Thoracic aorta (tissue), 2 donors: ENCODE results near the gene AKAP1. TPM values are rescaled to one million over a fixed set of nuclear protein-coding genes. Genes with fewer than 3 reads are reported as not detected.

Source experiments
- ATAC-seq: fragments of 150-250 bp; one replicate; pipeline ENCODE4 v1.8.0; 2017; ENCODE audit warnings: low read depth; ENCODE audit not compliant: insufficient number of reproducible peaks, low FRiP score
- DNase-seq: peaks from one replicate; pipeline ENCODE4 v3.0.0-alpha.2; 2020; ENCODE audit warnings: low spot score
- H3K27ac ChIP-seq, 2 donors: fragments of 200-600 bp; sonication (generic); 1 replicate in 1 of 2; 2 replicates in 1 of 2; pipeline ENCODE4 v1.5.1; 2016; ENCODE audit warnings: mild to moderate bottlenecking in 2 of 2, moderate library complexity in 2 of 2
- H3K27me3 ChIP-seq: fragments of 200-600 bp; sonication (generic); replicated peaks from 2 replicates; pipeline ENCODE4 v1.6.0; 2016; ENCODE audit warnings: mild to moderate bottlenecking; ENCODE audit not compliant: insufficient read depth
- H3K36me3 ChIP-seq: fragments of 200-600 bp; sonication (generic); one replicate; pipeline ENCODE4 v1.5.1; 2016
- H3K4me1 ChIP-seq, 2 donors: fragments of 200-600 bp; sonication (generic); 1 replicate in 1 of 2; 2 replicates in 1 of 2; pipeline versions ENCODE4 v1.5.1 to v1.6.0; 2016; ENCODE audit warnings: low read depth in 2 of 2, mild to moderate bottlenecking in 1 of 2; ENCODE audit not compliant: control insufficient read depth in 1 of 2
- H3K4me3 ChIP-seq: fragments of 200-600 bp; sonication (generic); 2 replicates; pipeline ENCODE4 v1.5.1; 2016; ENCODE audit warnings: mild to moderate bottlenecking
- H3K9me3 ChIP-seq: fragments of 200-600 bp; sonication (generic); 2 replicates; pipeline ENCODE4 v1.5.1; 2016
- CTCF ChIP-seq: fragments of 200-600 bp; sonication (generic); IDR thresholded peaks from one replicate; pipeline ENCODE4 v1.5.1; 2019; ENCODE audit warnings: antibody characterized with exemption
- total RNA-seq, 2 donors: library from RNA; depleted of rRNA; stranded (reverse); fragments of >200 nt; gene quantifications; one replicate each; pipeline versions ENCODE4 v1.1.0 to v1.2.3, GENCODE V29; 2016

Gene AKAP1
- total RNA-seq, 2 donors from 2014 or later = 96.9 to 132 TPM

GRCh38 chr17:57089391-57089790 lies 4.3 kb downstream of the AKAP1 start:
- TF ChIP-seq CTCF = no peak
- DNase-seq (no peak), ATAC-seq (no peak)
- Histone ChIP-seq H3K36me3 (no peaks in the 10 kb centered on the region), H3K4me1 (peaks cover 25 to 74% of the 10 kb centered on the region in 2 donors), H3K27me3 (no peaks in the 10 kb centered on the region), H3K9me3 (no peaks in the 10 kb centered on the region), H3K4me3 (no peak overlapping the region), H3K27ac (peak overlapping the region; percentile 60 to 99)

GRCh38 chr17:57090560-57091185 lies 5.6 kb downstream of the AKAP1 start:
- H3K4me1 ChIP-seq = peaks cover 31 to 87% of the 10 kb centered on the region in 2 donors
- no peak for TF ChIP-seq CTCF
- no peaks in the 10 kb centered on the region for H3K27me3 ChIP-seq
- H3K9me3 ChIP-seq = no peaks in the 10 kb centered on the region
- H3K4me3 ChIP-seq = peak overlapping the region; percentile 23
- H3K27ac ChIP-seq = peak overlapping the region; percentile 96 to 99
- no peaks in the 10 kb centered on the region for H3K36me3 ChIP-seq
- DNase-seq (no peak), ATAC-seq (no peak)

GRCh38 chr17:57091186-57091618 lies 6.2 kb downstream of the AKAP1 start:
- H3K4me3 ChIP-seq = peak overlapping the region; percentile 23
- no peaks in the 10 kb centered on the region for H3K36me3 ChIP-seq
- H3K4me1 ChIP-seq = peaks cover 36 to 92% of the 10 kb centered on the region in 2 donors
- ATAC-seq = no peak
- H3K27me3 ChIP-seq = no peaks in the 10 kb centered on the region
- TF ChIP-seq CTCF = no peak
- no peaks in the 10 kb centered on the region for H3K9me3 ChIP-seq
- no peak for DNase-seq
- peak overlapping the region; percentile 96 to 99 for H3K27ac ChIP-seq

GRCh38 chr17:57092171-57092570 lies 7.1 kb downstream of the AKAP1 start:
- Histone ChIP-seq H3K9me3 (no peaks in the 10 kb centered on the region), H3K27me3 (no peaks in the 10 kb centered on the region), H3K36me3 (no peaks in the 10 kb centered on the region), H3K4me3 (peak overlapping the region; percentile 59), H3K27ac (peak overlapping the region; percentile 96 to 99), H3K4me1 (peaks cover 46 to 98% of the 10 kb centered on the region in 2 donors)
- ATAC-seq = peak; percentile 82
- TF ChIP-seq CTCF = no peak
- peak; percentile 58 for DNase-seq

- H3K4me3 ChIP-seq = peak overlapping the region; percentile 59
- DNase-seq = peak; percentile 66
- peaks cover 50 to 97% of the 10 kb centered on the region in 2 donors for H3K4me1 ChIP-seq
These were observed 7.7 kb downstream of the AKAP1 start for GRCh38 chr17:57092779-57093178.

More at GRCh38 chr17:57092779-57093178, 7.7 kb downstream of the AKAP1 start:
- peak overlapping the region; percentile 96 to 99 for H3K27ac ChIP-seq
- TF ChIP-seq CTCF = no peak
- H3K27me3 ChIP-seq = no peaks in the 10 kb centered on the region
- H3K9me3 ChIP-seq = no peaks in the 10 kb centered on the region
- peak; percentile 67 for ATAC-seq
- H3K36me3 ChIP-seq = no peaks in the 10 kb centered on the region
